OCI-LY3 (cell line): ENCODE measurements around the gene ZFP69B.

Source experiments
- H2AFZ ChIP-seq: fragments of 200-600, 300-600 bp; shearing (Covaris generic); 2 replicates; pipeline ENCODE4 v1.6.0; 2014; ENCODE audit warnings: antibody characterized with exemption, low read depth, low read length
- H3K27ac ChIP-seq: fragments of 200-600, 300-600 bp; sonication (generic); 2 replicates; pipeline ENCODE4 v1.5.1; 2014; ENCODE audit warnings: mild to moderate bottlenecking, low read length, moderate library complexity, mixed read lengths
- H3K27me3 ChIP-seq: fragments of 200-600, 300-600 bp; sonication (generic); 2 replicates; pipeline ENCODE4 v1.6.1; 2014; ENCODE audit warnings: low read depth, low read length, mixed read lengths
- H3K36me3 ChIP-seq: fragments of 200-600, 300-600 bp; sonication (generic); replicated peaks from 2 replicates; pipeline ENCODE3; 2014; ENCODE audit warnings: low read depth, low read length, mixed read lengths
- H3K4me1 ChIP-seq: fragments of 300-600, 200-600 bp; sonication (generic); 2 replicates; pipeline ENCODE4 v1.6.1; 2014; ENCODE audit warnings: low read length, mixed read lengths
- H3K4me2 ChIP-seq: fragments of 200-600, 300-600 bp; sonication (generic); 2 replicates; pipeline ENCODE4 v1.6.1; 2014; ENCODE audit warnings: low read length, mixed read lengths
- H3K4me3 ChIP-seq: fragments of 300-600, 200-600 bp; sonication (generic); 2 replicates; pipeline ENCODE4 v1.5.1; 2014; ENCODE audit warnings: antibody characterized with exemption, mild to moderate bottlenecking, low read length, moderate library complexity
- H3K79me2 ChIP-seq: fragments of 300-600, 200-600 bp; shearing (Covaris generic); 2 replicates; pipeline ENCODE4 v1.6.1; 2014; ENCODE audit warnings: mild to moderate bottlenecking, low read length, mixed read lengths
- H3K9ac ChIP-seq: fragments of 300-600, 200-600 bp; shearing (Covaris generic); 2 replicates; pipeline ENCODE4 v1.6.0; 2014; ENCODE audit warnings: mild to moderate bottlenecking, low read length, moderate library complexity
- H3K9me3 ChIP-seq: fragments of 200-600, 300-600 bp; shearing (Covaris generic); 2 replicates; pipeline ENCODE4 v1.6.1; 2014; ENCODE audit warnings: low read length, mixed read lengths; ENCODE audit not compliant: insufficient read depth
- H4K20me1 ChIP-seq: fragments of 200-600, 300-600 bp; sonication (generic); 2 replicates; pipeline ENCODE4 v1.6.1; 2016; ENCODE audit warnings: low read length, mixed read lengths; ENCODE audit not compliant: insufficient read depth
- CTCF ChIP-seq: fragments of 200-600, 300-600 bp; sonication (generic); IDR thresholded peaks from 2 replicates; pipeline ENCODE4 v1.5.1; 2014; ENCODE audit warnings: antibody characterized with exemption, low read length, low read depth
- EZH2phosphoT487 ChIP-seq: fragments of 200-600 bp; shearing (Covaris generic); IDR thresholded peaks from 2 replicates; pipeline ENCODE4 v1.6.1; 2018; ENCODE audit warnings: antibody characterized with exemption, mixed run types, low read depth

The ZFP69B gene

GRCh38 chr1:40405812-40406211, 44.5 kb upstream of the ZFP69B start:
- TF ChIP-seq EZH2phosphoT487 (no peak), CTCF (no peak)
- Histone ChIP-seq H3K4me3 (no peak overlapping the region), H3K4me1 (peaks cover 30% of the 10 kb centered on the region), H3K27ac (no peak overlapping the region), H3K9ac (no peak overlapping the region), H3K9me3 (no peaks in the 10 kb centered on the region), H2AFZ (no peak overlapping the region), H3K4me2 (no peak overlapping the region), H3K79me2 (peaks cover 55% of the 10 kb centered on the region), H3K27me3 (no peaks in the 10 kb centered on the region), H3K36me3 (peaks cover 16% of the 10 kb centered on the region), H4K20me1 (no peaks in the 10 kb centered on the region)

- TF ChIP-seq EZH2phosphoT487 (no peak), CTCF (no peak)
- H4K20me1 ChIP-seq, result no peaks in the 10 kb centered on the region
- no peak overlapping the region for H3K9ac ChIP-seq
These were observed 42.8 kb upstream of the ZFP69B start for GRCh38 chr1:40407453-40407852.

GRCh38 chr1:40409467-40409866, 40.8 kb upstream of the ZFP69B start:
- no peak overlapping the region for H3K4me3 ChIP-seq
- no peak overlapping the region for H3K4me2 ChIP-seq

More at GRCh38 chr1:40407453-40407852, 42.8 kb upstream of the ZFP69B start:
- Histone ChIP-seq H3K36me3 (peaks cover 25% of the 10 kb centered on the region), H3K9me3 (no peaks in the 10 kb centered on the region), H3K4me3 (no peak overlapping the region), H3K4me1 (peaks cover 15% of the 10 kb centered on the region), H2AFZ (no peak overlapping the region), H3K4me2 (no peak overlapping the region), H3K79me2 (peaks cover 39% of the 10 kb centered on the region), H3K27me3 (no peaks in the 10 kb centered on the region), H3K27ac (no peak overlapping the region)

GRCh38 chr1:40411294-40411693, 39.0 kb upstream of the ZFP69B start:
- Histone ChIP-seq H4K20me1 (no peaks in the 10 kb centered on the region), H3K4me3 (no peak overlapping the region), H3K9me3 (no peaks in the 10 kb centered on the region), H3K36me3 (peaks cover 61% of the 10 kb centered on the region), H3K27me3 (no peaks in the 10 kb centered on the region), H3K27ac (no peak overlapping the region), H3K79me2 (peaks cover 5% of the 10 kb centered on the region; the same call in 1 of the 2 replicates), H3K4me2 (no peak overlapping the region), H3K9ac (no peak overlapping the region), H2AFZ (no peak overlapping the region), H3K4me1 (no peaks in the 10 kb centered on the region)
- TF ChIP-seq EZH2phosphoT487, result no peak
- TF ChIP-seq CTCF, result no peak

More at GRCh38 chr1:40409467-40409866, 40.8 kb upstream of the ZFP69B start:
- no peak overlapping the region for H2AFZ ChIP-seq
- no peaks in the 10 kb centered on the region for H4K20me1 ChIP-seq
- no peak overlapping the region for H3K9ac ChIP-seq
- H3K27ac ChIP-seq, result no peak overlapping the region
- peaks cover 3% of the 10 kb centered on the region for H3K4me1 ChIP-seq
- TF ChIP-seq CTCF, result no peak
- TF ChIP-seq EZH2phosphoT487, result no peak
- peaks cover 44% of the 10 kb centered on the region for H3K36me3 ChIP-seq
- H3K79me2 ChIP-seq, result peaks cover 18% of the 10 kb centered on the region
- no peaks in the 10 kb centered on the region for H3K9me3 ChIP-seq
- H3K27me3 ChIP-seq, result no peaks in the 10 kb centered on the region
